ENCODE data around the gene ARHGEF38.

DNA sequence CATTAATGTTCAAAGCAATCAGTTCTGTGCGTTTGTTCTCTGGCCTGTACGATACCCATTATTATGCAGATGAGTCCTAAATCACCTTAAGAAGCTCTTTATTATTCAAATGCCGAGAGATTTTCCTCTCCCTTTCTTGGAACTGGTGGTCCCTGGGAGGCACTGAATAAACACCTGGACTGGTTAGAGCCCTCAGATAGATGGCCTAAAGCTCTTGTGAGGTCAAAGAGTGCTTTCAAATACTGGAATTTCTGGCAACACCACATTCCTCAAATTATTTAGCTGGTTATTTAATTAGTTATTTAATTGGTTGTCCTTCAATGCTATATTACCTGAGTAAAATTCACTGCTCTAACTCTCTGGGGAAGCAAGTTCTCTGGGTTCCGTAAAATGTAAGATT lies 3.0 kb downstream of the ARHGEF38 start:
- TF ChIP-seq CTCF (IDR thresholded peaks at IDR 0.05) (no peak), POLR2A (IDR thresholded peaks at IDR 0.05) (no peak)
